Neural cell (in vitro differentiated cells): ENCODE measurements around the gene HLA-DRB1. TPM values are rescaled to one million over a fixed set of nuclear protein-coding genes. Genes with fewer than 3 reads are reported as not detected.

Experiments used
- H2AFZ ChIP-seq: fragments of 200-600, 300-800 bp; sonication (generic), shearing (Covaris generic); 2 replicates; pipeline ENCODE4 v1.6.0; 2014; ENCODE audit warnings: low read depth, mild to moderate bottlenecking, antibody characterized with exemption, low read length, moderate library complexity
- H3F3A ChIP-seq: fragments of 200-600 bp; shearing (Covaris generic); 2 replicates; pipeline ENCODE4 v1.6.1; 2016; ENCODE audit warnings: mild to moderate bottlenecking, moderate library complexity, mixed read lengths, antibody characterized with exemption, low read length; ENCODE audit not compliant: insufficient read depth, poor library complexity, severe bottlenecking
- H3K27ac ChIP-seq: fragments of 200-600, 300-800 bp; sonication (generic), shearing (Covaris generic); 2 replicates; pipeline ENCODE4 v1.5.1; 2014; ENCODE audit warnings: mild to moderate bottlenecking, low read length, moderate library complexity
- H3K27me3 ChIP-seq: fragments of 300-800, 200-600 bp; sonication (generic), shearing (Covaris generic); 2 replicates; pipeline ENCODE4 v1.6.0; 2014; ENCODE audit warnings: mild to moderate bottlenecking, low read depth, low read length, moderate library complexity; ENCODE audit not compliant: insufficient read depth
- H3K36me3 ChIP-seq: fragments of 300-800, 200-600 bp; sonication (generic), shearing (Covaris generic); 2 replicates; pipeline ENCODE4 v1.5.1; 2014; ENCODE audit warnings: mild to moderate bottlenecking, antibody characterized with exemption, low read length, moderate library complexity; ENCODE audit not compliant: insufficient read depth
- H3K4me2 ChIP-seq: fragments of 300-800, 200-600 bp; sonication (generic), shearing (Covaris generic); 2 replicates; pipeline ENCODE4 v1.6.0; 2014; ENCODE audit warnings: mild to moderate bottlenecking, low read length
- H3K4me3 ChIP-seq: fragments of 300-800, 200-600 bp; sonication (generic), shearing (Covaris generic); 2 replicates; pipeline ENCODE4 v1.5.1; 2014; ENCODE audit warnings: mild to moderate bottlenecking, low read length, moderate library complexity
- H3K79me2 ChIP-seq: fragments of 200-600 bp; shearing (Covaris generic); replicated peaks from 2 replicates; pipeline ENCODE4 v1.6.0; 2014; ENCODE audit warnings: mild to moderate bottlenecking, low read length, moderate library complexity; ENCODE audit not compliant: insufficient read depth
- H3K9ac ChIP-seq: fragments of 300-800, 200-600 bp; sonication (generic), shearing (Covaris generic); 2 replicates; pipeline ENCODE4 v1.6.1; 2016; ENCODE audit warnings: mild to moderate bottlenecking, low read length, mixed read lengths
- H3K9me2 ChIP-seq: fragments of 200-600 bp; shearing (Covaris generic); 2 replicates; pipeline ENCODE4 v1.6.1; 2016; ENCODE audit warnings: mild to moderate bottlenecking, low read length, mixed read lengths; ENCODE audit not compliant: insufficient read depth
- H3K9me3 ChIP-seq: fragments of 200-600, 300-800 bp; sonication (generic), shearing (Covaris generic); 2 replicates; pipeline ENCODE4 v1.6.1; 2016; ENCODE audit warnings: mild to moderate bottlenecking, mixed run types, low read length, moderate library complexity, mixed read lengths
- H4K20me1 ChIP-seq: fragments of 200-600 bp; shearing (Covaris generic); 2 replicates; pipeline ENCODE4 v1.6.1; 2016; ENCODE audit warnings: mild to moderate bottlenecking, mixed run types; ENCODE audit not compliant: insufficient read depth
- EP300 ChIP-seq: fragments of 450-650 bp; conservative IDR thresholded peaks from 2 replicates; pipeline ENCODE4 v1.6.1; 2014; ENCODE audit warnings: antibody characterized with exemption, mild to moderate bottlenecking, moderate library complexity; ENCODE audit not compliant: poor library complexity, severe bottlenecking
- EZH2 ChIP-seq: fragments of 200-600, 300-800 bp; shearing (Covaris generic), sonication (generic); IDR thresholded peaks from 2 replicates; pipeline ENCODE4 v1.6.1; 2014; ENCODE audit warnings: antibody characterized with exemption, low read length, borderline replicate concordance, mild to moderate bottlenecking; ENCODE audit not compliant: insufficient read depth, poor library complexity, severe bottlenecking
- MXI1 ChIP-seq: fragments of 450-650 bp; conservative IDR thresholded peaks from 2 replicates; pipeline ENCODE4 v1.6.1; 2014; ENCODE audit warnings: antibody characterized with exemption, mild to moderate bottlenecking; ENCODE audit not compliant: poor library complexity, severe bottlenecking
- POLR2AphosphoS5 ChIP-seq: IDR thresholded peaks from 2 replicates; pipeline ENCODE4 v1.6.1; 2012
- RAD21 ChIP-seq: fragments of 450-650 bp; conservative IDR thresholded peaks from 2 replicates; pipeline ENCODE4 v1.6.1; 2014; ENCODE audit warnings: antibody characterized with exemption, mild to moderate bottlenecking, moderate library complexity
- SMC3 ChIP-seq: fragments of 450-650 bp; conservative IDR thresholded peaks from 2 replicates; pipeline ENCODE4 v1.6.1; 2014; ENCODE audit warnings: antibody characterized with exemption, mild to moderate bottlenecking, moderate library complexity; ENCODE audit not compliant: poor library complexity
- TAF1 ChIP-seq: IDR thresholded peaks from 2 replicates; pipeline ENCODE4 v1.6.1; 2012; ENCODE audit warnings: low read depth
- polyA plus RNA-seq: library from polyadenylated mRNA; depleted of rRNA; stranded (reverse); fragments of >200 nt; gene quantifications from 2 replicates; pipeline ENCODE4 v1.2.3, GENCODE V29; 2014
- TF ChIP-seq, protein P1 (sequence below): fragments of 450-650 bp; IDR thresholded peaks from 2 replicates; pipeline ENCODE4 v1.5.1; 2014; ENCODE audit warnings: antibody characterized with exemption, mild to moderate bottlenecking, moderate library complexity; ENCODE audit not compliant: poor library complexity, severe bottlenecking
- TF ChIP-seq, protein P2 (sequence below): IDR thresholded peaks from 2 replicates; pipeline ENCODE4 v1.6.1; 2012; ENCODE audit warnings: borderline replicate concordance

HLA-DRB1 gene
- polyA plus RNA-seq, 1 donor from 2014 or later: not detected

DNA sequence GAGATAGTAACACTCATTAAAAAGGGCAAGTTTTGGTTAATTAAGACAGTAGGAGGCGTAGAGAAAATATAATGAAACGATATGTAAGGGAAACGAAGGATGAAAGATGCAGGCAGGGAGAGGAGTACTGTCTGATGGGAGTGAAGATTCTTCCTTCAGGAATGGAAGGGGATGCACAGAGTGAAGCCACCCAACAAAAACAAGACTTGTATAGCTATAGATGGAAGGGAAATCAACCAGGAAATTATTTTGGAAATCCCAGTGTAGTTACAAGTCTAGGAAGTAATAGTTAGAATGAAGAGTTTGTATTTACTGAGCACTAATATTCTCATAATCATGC lies 19.7 kb upstream of the HLA-DRB1 start:
- no peaks in the 10 kb centered on the region for H3F3A ChIP-seq
- no peaks in the 10 kb centered on the region for H3K79me2 ChIP-seq
- no peaks in the 10 kb centered on the region for H3K36me3 ChIP-seq
- H3K4me3 ChIP-seq: no peak overlapping the region
- no peak overlapping the region for H3K27ac ChIP-seq
- H3K9me2 ChIP-seq: no peaks in the 10 kb centered on the region
- no peaks in the 10 kb centered on the region for H3K27me3 ChIP-seq
- H2AFZ ChIP-seq: no peak overlapping the region
- TF ChIP-seq, protein P1, sequence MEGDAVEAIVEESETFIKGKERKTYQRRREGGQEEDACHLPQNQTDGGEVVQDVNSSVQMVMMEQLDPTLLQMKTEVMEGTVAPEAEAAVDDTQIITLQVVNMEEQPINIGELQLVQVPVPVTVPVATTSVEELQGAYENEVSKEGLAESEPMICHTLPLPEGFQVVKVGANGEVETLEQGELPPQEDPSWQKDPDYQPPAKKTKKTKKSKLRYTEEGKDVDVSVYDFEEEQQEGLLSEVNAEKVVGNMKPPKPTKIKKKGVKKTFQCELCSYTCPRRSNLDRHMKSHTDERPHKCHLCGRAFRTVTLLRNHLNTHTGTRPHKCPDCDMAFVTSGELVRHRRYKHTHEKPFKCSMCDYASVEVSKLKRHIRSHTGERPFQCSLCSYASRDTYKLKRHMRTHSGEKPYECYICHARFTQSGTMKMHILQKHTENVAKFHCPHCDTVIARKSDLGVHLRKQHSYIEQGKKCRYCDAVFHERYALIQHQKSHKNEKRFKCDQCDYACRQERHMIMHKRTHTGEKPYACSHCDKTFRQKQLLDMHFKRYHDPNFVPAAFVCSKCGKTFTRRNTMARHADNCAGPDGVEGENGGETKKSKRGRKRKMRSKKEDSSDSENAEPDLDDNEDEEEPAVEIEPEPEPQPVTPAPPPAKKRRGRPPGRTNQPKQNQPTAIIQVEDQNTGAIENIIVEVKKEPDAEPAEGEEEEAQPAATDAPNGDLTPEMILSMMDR: no peak
- TF ChIP-seq, protein P2, sequence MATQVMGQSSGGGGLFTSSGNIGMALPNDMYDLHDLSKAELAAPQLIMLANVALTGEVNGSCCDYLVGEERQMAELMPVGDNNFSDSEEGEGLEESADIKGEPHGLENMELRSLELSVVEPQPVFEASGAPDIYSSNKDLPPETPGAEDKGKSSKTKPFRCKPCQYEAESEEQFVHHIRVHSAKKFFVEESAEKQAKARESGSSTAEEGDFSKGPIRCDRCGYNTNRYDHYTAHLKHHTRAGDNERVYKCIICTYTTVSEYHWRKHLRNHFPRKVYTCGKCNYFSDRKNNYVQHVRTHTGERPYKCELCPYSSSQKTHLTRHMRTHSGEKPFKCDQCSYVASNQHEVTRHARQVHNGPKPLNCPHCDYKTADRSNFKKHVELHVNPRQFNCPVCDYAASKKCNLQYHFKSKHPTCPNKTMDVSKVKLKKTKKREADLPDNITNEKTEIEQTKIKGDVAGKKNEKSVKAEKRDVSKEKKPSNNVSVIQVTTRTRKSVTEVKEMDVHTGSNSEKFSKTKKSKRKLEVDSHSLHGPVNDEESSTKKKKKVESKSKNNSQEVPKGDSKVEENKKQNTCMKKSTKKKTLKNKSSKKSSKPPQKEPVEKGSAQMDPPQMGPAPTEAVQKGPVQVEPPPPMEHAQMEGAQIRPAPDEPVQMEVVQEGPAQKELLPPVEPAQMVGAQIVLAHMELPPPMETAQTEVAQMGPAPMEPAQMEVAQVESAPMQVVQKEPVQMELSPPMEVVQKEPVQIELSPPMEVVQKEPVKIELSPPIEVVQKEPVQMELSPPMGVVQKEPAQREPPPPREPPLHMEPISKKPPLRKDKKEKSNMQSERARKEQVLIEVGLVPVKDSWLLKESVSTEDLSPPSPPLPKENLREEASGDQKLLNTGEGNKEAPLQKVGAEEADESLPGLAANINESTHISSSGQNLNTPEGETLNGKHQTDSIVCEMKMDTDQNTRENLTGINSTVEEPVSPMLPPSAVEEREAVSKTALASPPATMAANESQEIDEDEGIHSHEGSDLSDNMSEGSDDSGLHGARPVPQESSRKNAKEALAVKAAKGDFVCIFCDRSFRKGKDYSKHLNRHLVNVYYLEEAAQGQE: no peak
- TF ChIP-seq SMC3 (no peak), RAD21 (no peak), EP300 (no peak), EZH2 (no peak), POLR2AphosphoS5 (no peak), TAF1 (no peak), MXI1 (no peak)
- no peaks in the 10 kb centered on the region for H3K9me3 ChIP-seq
- no peaks in the 10 kb centered on the region for H4K20me1 ChIP-seq
- no peak overlapping the region for H3K9ac ChIP-seq
- H3K4me2 ChIP-seq: no peak overlapping the region

DNA sequence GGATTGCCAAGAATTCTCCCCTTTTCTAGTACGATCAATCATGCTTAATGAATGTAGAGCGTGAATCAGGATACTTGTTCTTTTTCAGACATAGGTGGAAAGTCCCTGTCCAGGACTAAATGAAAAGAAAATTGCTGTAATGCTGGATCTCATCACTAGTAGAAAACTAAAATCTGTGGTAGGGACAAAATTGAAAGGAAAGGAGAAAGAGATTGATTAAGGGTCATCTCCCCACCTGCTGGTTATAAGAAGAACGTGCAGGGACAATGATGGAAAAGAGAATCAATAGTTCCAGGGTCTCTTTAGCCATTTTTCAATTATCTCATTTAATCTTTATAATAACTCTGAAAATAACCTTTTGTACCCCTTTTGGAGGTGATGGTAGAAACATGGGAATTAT lies 18.7 kb upstream of the HLA-DRB1 start:
- H3K36me3 ChIP-seq: no peaks in the 10 kb centered on the region

More for the DNA sequence above, 18.7 kb upstream of the HLA-DRB1 start:
- Histone ChIP-seq H3K9me3 (no peaks in the 10 kb centered on the region), H3F3A (no peaks in the 10 kb centered on the region), H3K79me2 (no peaks in the 10 kb centered on the region), H3K4me2 (no peak overlapping the region), H3K4me3 (no peak overlapping the region), H3K27me3 (no peaks in the 10 kb centered on the region), H4K20me1 (no peaks in the 10 kb centered on the region), H3K9ac (no peak overlapping the region), H3K9me2 (no peaks in the 10 kb centered on the region), H3K27ac (no peak overlapping the region), H2AFZ (no peak overlapping the region)
- TF ChIP-seq RAD21: no peak
- no peak for TF ChIP-seq EZH2
- TF ChIP-seq MXI1: no peak
- TF ChIP-seq, protein P2: no peak
- TF ChIP-seq, protein P1: no peak
- no peak for TF ChIP-seq POLR2AphosphoS5
- no peak for TF ChIP-seq SMC3
- no peak for TF ChIP-seq EP300
- no peak for TF ChIP-seq TAF1
